PC-3 (cell line): ENCODE measurements around the gene NUAK1.

ENCODE experiments used
- CTCF ChIP-seq: fragments of 300-600 bp; sonication (generic); conservative IDR thresholded peaks from 2 replicates; pipeline ENCODE4 v1.5.1; 2017; ENCODE audit warnings: antibody characterized with exemption, low read depth, mild to moderate bottlenecking, low read length
- EZH2phosphoT487 ChIP-seq: fragments of 300-600 bp; sonication (generic); IDR thresholded peaks from 2 replicates; pipeline ENCODE4 v1.6.1; 2018; ENCODE audit warnings: mild to moderate bottlenecking, antibody characterized with exemption, low read length, borderline replicate concordance

- no peak for TF ChIP-seq EZH2phosphoT487
- TF ChIP-seq CTCF, result no peak
Measured at GRCh38 chr12:106040521-106040920, 98.2 kb downstream of the NUAK1 start.
